COLO829 (cell line): ENCODE measurements around the gene SNX3.

Experiments used
- DNase-seq: peaks from one replicate; pipeline ENCODE4 v3.0.0; 2012; ENCODE audit warnings: low spot score

The SNX3 gene

DNA sequence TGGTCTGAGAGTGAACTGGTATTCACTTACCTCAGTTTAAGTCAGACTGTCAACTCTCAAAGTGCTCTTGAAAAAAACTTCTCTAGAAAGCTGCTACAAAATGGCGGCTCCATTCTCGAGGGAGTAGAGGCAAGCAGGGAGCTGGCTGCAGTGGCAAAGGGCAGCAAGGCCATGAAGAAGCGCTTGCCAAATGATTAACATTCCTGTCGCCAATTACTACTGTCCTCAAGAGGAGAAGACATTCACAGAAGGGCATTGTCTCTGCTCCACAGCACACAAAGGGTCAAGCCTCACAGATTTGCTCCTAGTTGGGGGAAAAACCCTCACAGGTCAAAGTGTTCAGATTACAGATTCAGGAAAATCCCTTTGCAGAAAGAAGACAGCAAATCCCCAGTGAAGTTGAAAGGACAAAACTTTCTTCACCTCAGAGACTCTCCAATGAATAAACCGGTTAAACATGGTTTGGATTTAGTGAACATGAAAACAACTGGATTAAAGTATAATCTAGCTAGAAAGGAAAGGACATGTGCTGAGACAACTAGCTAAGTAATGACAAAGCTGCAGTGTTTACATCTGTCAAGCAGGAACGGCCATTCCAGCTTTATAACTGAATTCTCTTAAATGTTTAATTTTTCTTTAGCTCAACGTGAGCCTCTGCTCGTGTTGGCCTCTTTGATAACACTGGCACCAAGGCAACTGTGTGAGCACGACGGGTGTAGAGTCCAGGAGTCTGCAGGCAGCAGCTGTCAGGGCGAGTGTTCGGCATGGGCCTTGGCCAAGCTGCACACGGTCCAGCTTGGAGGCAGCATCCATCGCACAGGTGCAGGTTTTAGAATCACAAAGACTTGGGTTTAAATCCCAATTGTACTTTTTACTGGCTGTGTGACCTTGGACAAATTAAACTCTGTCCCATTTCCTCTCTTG is 57.4 kb downstream of the SNX3 start:
- DNase-seq = no peak

DNA sequence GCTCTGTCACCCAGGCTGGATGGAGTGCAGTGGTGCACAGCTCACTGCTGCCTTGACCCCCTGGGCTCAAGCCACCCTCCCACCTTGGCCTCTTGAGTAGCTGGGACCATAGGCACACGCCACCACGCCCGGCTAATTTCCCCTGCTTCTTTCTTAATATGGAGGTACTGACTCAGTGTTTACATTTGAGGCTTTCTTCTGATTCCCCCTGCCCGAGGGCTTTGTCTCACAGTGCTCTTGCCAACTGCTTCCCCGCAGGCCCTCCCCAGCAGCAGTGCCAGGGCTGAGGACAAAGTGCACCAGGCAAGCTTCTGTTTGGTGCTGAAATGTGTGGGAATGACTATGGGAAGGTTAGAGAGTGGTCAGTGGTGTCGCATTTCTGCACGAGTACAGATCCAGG is 60.2 kb downstream of the SNX3 start:
- DNase-seq = no peak

DNA sequence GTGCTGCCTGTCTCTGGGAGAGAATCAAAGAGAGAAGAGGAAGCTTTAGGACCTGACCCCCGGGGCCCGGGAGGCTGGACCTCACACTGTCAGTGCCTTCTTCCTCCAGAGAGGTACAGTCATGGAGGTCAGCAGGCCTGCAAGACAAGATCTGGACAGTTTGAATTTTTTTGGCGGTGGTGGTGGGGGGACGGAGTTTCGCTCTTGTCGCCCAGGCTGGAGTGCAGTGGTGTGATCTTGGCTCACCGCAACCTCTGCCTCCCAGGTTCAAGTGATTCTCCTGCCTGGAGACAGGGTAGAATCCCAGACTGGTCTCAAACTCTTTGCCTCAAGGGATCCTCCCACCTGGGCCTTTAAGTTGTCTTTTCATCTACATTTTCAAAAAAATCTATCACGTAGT is 60.7 kb downstream of the SNX3 start:
- no peak for DNase-seq

DNA sequence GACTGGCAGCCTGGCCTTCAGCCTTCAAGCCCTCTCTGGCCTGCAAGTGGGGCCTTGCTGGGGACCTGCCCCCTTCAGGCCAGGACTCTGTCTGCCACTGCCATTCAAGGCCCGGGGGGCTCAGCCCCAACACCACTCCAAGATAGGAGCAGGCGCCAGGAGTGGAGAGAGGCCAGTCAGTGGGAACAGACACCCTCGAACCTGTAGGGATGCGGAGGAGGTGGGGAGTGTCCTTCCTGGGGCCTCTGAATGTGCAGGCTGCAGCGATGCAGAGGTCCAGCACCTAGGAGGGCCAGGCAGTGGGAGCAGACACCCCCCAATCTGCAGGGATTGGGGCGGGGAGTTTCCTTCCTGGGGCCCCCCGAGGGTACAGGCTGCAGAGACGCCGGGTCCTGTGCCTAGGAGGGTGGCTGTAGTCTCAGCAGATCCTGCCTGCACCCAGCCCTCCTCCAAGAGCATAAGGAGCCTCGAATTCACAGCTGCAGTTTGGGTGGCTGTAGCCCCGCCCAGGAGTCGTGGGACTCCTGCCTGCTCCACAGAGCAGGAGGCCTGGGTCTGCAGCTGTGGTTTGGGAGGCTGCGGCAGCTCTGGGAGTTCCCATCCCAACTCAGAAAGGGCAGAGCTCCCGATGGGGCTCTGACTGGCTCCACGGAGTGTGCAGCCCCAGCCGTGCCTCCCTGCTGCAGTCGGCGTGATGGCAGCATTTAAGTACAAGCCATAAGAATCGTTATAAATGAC is 61.9 kb downstream of the SNX3 start:
- DNase-seq = no peak

DNA sequence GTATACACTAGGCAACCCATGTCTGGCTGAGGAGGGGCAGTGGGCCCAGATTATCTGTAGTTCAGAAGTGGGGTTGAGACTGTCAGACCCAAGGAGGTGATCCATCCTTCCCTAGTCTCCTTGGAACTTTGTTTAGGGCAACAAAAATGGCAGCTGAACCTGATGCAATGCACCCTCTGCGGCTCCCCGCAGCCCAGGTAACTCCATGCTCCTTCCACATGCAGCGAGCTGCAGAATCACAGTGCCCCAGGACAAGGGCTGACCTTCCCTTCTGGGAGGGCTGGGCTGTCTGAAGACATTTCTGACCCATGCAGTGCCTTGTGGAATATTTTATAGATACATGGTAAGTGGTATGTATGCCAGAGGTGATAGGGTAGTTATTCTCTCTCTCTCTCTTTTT is 65.6 kb downstream of the SNX3 start:
- no peak for DNase-seq

DNA sequence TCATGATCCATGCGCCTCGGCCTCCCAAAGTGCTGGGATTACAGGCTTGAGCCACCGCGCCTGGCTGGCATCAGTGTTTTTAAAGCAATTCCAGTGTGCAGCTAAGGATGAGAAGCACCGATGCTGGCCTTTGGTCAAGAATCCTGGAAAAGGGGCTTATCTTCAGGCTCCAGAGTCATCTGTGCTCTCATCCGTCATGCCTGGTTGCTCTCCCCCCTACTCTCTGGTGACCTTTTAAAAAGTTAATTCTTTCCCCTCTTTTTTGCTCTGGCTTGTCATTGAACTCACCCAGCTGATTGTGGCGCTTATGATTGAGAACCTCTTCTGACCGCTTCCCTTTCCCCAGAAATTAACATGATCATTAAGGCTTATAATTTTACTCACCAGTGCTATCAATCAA is 66.3 kb downstream of the SNX3 start:
- DNase-seq = no peak

DNA sequence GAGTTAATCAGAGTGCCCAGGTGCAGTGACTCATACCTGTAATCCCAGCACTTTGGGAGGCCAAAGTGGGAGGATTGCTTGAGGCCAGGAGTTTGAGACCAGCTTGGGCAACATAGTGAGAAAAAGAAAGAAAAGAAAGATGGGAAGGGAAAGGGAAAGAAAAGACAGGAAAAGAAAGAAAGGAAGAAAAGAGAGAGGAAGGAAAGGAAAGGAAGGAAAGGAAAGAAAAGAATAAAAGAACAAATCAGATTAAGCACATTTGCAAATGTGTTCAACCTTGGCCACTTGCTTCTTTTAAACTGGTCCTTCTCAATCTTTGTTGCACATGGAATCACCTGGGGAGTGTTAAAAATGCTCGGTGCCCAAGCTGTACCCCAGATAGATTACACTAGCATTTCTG is 67.0 kb downstream of the SNX3 start:
- no peak for DNase-seq

DNA sequence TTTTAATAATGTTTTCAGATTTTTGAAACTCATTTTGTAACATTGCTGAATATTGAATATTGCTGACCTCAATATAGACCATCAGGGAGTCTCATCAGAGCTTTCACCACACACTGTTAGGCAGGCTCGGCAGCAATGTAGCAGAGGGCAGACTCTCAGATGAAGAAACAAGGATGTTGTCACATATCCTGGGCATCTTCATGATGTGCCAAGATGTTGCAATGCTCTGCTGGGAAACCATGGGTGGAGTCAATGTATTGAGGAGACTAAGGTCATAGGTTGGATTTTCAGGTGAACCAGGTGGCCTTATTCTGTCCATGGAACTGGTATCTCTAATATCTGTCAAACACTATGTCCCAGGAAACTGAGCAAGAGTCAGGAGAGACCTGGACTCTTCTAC is 67.7 kb downstream of the SNX3 start:
- no peak for DNase-seq

DNA sequence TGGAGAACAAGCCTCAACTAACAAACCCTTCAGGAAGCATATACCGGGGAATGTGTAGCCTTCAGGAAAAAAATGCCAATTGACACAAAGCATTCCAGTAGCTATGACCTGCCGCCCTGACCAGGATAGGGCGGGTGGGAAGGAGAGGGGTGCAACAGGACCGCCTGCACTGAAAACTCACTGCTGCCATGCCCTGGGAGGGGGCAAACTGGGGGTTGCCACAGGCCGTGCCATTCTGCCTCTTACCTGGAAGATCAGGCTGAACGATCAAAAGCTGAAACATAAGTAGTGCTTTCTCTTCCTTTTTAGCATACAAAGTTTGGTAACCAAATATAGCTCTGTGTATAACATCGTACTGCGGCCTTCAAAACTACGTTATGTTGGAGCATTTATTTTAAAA is 73.3 kb downstream of the SNX3 start:
- DNase-seq = no peak

DNA sequence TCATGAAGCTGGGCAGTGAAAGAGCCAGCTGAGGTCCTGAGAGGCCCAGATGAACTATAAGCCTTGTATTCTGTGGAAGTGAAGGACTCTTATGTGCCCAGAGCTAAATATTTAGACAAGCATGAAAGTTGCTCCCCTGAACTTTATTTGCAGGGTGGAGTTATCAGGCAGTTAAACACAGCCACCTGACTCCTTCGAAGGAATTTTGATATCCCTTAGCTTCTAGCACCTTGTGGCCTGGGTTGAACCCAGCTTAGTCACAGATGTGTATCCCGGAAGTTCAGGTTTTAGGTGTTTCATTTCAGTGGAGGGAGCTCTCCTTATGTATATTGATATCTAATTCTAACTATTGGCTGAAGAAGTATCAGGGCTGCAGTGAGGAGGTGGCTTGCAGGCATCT is 74.6 kb downstream of the SNX3 start:
- no peak for DNase-seq

DNA sequence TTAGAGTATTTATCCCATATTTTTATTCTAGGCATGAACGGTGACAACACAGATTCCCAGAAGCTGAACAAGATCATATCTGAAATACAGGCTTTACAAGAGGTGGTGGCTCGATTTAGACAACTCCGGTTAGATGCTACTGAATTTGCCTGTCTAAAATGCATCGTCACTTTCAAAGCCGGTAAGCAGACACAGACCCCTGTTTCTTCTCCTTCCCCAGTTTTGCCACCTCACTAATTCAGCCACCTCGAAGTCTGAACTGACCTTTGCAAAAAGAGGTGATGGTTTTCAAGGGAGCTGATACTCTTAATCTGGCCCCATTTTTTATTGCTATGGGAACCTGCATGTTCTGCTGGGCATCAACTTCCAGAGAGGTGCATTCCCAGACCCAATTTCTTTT is 80.1 kb downstream of the SNX3 start:
- DNase-seq = no peak

DNA sequence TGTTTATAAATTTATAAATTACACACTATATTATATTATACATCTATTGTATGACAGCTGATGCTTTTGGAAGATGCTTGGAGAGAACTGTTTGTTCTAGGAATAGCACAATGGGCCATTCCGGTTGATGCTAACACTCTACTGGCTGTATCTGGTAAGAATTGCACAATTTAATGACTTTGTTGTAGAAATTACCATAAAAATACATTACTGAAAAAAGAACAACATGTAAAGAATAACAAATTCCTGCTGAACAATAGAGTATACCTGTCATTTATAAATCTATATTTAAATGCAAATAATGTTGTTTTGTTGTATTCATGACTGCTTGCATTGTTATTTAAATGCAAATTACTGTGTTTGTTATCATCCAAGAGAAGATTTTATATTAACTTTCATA is 80.6 kb downstream of the SNX3 start:
- no peak for DNase-seq

DNA sequence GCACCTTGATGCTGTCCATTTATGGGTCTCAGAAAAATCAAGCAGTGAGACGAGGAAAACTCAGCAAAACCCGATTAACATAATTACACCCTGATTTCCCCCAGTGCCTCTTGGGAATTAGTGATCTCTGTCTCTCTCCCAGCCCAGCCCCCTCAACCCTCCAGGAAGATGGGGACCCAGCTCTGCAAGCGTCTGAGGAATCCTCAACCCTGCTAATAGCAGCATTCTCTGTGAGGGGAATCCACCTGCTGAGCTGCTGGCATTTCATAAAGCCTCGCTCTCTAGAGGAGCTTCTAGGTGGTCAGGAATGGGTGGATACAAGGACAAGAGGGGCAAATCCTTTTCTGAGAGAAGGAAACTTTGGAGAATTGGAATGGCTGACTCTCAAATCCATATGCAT is 81.1 kb downstream of the SNX3 start:
- no peak for DNase-seq

DNA sequence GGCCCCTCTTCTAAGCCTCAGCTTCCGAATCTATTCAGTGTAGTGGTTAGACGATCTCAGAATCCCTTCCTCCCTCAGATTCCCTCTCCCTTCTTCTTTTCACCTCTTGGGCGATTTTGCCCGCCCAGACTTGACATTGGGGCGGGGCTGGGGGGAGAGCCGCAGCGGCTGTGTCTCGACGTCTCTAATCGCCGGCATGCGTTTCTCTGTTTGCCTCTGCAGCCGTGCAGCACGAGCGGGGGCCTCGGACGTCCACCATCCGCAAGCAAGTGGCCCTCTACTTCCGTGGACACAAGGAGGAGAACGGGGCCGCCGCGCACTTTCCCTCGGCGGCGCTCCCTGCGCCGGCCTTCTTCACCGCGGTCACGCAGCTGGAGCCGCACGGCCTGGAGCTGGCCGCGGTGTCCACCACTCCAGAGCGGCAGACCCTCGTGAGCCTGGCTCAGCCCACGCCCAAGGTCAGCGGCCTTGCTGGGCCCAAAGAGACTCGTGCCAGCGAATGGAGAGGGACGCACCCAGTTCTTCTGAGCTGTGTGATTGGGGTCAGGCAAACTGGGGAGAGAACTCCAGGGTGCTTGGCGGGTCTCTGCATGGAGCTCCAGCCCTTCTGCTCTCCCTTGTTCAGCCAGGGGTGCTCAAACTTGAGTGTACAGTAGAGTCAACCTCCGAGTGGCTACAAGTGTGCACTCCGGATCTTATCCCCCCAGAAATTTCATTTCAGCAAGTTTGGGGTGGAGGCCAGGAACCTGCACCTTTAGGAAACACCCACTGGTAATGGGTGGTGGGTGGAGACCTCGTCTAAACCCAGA is 84.4 kb downstream of the SNX3 start:
- no peak for DNase-seq

DNA sequence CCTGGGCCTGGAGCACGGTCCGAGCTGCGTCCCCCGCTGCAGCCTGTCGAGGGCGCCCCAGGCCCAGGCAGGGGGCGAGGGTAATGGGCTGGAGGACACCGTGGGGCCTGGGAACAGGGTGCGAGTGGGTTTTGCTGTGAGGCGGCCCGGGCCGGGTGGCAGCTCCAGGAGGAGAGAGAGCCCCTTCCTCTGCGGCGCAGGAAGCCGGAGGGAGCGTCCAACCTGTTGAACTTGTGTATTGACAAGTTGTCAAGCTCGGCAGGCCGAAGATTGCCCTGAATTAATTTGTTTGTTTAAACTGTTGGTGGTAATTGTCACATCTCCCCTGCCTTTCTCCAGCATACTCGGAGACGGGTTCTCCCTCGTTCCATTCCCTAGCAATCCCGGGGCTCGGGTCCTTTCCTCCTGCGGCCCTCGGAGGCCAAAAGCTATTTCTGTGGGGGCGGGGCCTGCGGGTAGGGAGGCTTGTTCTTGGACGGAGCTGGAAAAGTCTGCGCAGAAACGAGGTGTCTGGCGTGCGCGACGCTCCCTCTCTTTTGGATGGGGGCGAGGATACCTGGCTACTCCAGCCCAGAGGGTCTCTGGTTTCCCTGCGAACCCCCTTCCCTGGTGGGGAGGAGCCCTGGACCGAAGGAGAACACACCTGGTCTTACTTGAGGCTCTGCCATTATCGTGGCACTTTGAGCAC is 85.1 kb downstream of the SNX3 start:
- DNase-seq = no peak

DNA sequence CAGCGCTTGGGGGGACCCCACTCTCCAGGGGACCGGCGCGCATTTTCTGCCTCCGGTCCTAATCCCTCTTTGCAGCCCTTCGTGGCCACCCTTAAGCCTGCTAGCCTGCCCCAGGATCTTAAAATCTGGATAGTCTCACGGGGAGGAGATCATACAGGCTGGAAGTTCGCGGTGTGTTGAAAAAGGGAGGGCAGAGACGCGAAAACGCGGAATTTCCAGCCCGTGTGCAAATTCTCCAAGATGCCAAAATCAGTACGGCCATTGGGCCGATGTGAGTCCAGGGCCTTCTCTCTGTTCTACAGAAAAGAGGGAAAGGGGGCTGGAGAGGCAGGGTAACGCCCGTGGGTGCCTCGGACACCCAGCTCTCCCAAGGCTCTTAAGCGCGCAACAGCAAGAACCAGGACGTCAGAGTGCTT is 85.7 kb downstream of the SNX3 start:
- no peak for DNase-seq

DNA sequence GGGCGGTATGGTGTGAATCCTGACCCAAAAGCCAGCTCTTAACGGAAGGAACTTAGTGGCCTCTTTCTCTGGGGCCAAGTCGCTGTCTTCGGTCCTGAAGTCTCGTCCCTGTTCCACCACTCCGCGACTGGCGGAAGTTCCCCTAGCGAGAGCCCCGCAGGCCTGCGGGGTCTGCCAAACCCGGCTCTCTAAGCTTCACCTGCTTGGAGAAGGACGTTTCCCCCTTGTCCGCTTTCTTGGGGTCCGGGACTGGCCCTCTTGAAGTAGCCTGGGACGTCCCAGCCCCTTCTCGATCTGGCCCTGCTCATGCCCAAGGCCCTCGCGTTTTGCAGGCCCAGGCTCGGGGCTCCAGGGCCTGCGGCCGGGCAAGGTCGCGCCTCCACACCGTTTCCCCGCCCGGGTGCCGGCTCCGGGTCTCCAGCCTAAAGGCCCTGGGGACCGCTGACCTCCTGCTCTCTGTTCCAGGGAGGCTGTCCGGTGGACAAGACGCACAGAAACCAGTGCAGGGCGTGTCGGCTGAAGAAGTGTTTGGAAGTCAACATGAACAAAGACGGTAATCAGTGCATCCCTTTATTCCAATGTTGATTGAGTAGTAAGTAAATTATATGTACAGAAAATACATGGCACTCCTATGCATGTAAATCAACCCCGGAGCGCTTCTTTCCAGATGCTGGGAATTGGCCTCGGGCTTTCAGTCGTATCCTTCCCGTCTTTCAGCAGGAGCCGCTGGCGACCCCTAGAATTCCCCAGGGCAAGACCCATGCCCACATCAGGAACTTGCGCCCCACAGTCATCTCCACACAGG is 86.3 kb downstream of the SNX3 start:
- no peak for DNase-seq

DNA sequence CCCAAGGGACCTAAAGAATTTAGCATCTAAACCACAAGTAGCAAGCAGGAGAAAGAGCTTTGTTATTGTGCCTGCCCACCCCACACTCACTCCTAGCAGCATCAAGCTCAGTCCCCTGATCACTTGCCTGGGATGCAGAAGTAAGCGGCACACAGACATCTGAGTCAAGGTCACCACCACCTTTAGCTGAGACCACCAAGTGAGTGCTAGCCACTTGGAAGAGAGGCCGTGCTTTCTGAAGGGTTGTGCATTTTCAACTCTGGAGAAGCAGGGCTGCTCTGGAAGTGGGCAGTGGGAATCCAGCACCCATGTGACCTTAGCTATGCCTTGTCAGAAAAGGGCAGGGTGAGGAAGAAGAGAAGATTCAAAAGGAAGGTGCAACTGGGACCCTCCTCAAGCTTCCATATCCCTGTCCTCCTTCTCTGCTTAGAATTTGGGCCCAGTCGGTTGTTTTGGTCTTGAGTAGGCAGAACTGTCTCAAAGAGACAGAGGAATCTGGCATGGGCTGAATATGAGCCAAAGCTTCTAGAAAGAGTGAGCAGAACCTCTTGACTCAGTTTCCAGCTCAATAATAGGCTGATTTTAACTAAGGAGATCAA is 88.8 kb downstream of the SNX3 start:
- DNase-seq = no peak

DNA sequence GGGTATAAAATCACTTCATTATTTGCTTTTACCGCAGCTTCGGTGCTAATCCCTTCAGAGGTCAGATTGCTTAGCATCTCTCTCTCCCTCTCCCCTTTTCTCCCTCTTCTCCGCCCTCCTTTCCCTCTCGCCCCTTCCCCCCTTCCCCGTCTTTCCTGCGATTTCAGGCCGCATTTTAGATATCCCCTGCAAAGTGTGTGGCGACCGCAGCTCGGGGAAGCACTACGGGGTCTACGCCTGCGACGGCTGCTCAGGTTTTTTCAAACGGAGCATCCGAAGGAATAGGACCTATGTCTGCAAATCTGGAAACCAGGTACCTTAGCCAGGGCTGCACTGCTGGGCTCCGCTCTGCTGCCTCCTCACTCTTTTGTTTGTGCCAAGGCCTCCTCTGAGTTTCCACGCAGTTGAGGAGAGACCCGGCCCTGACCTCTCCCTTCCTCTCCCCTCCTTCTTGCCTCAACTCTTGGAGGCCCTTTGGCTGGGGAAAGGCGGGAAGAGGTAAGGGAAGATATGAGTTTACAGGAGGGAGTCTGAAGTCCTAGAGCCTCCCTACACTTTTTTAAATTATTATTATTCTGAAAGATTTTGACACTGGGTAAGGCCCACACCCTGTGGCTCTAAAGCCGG is 89.4 kb downstream of the SNX3 start:
- DNase-seq = no peak
